Measurements from ENCODE around the gene RPIA.

Gene RPIA

DNA sequence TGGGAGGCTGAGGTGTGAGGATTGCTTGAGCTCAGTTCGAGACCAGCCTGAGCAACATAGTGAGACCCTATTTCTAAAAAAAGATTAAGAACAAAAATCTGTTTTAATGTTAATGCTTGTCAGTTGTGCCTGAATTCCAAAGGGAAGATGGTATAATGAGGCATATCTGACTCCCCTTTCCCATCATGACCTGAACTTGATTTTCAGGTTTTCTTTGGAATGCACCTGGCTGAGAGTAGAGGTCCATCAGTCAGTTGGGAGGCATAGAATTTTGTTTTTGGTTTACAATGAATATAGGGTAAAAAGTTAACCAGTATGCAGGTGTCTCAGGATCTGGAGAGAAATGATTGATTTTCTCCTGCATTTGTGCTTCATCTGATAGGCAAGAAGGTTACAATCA lies 20.4 kb downstream of the RPIA start:
- H3K36me3 ChIP-seq (ENCODE audit: control insufficient read depth, low read depth, low read length): no peaks in the 10 kb centered on the region
- no peak overlapping the region for H3K27ac ChIP-seq (ENCODE audit: low read length)

GRCh38 chr2:88713408-88713807 lies 21.9 kb downstream of the RPIA start:
- Histone ChIP-seq H3K36me3 (ENCODE audit: control insufficient read depth, low read depth, low read length) (no peaks in the 10 kb centered on the region), H3K9ac (ENCODE audit: low read length) (no peak overlapping the region), H3K4me1 (ENCODE audit: control insufficient read depth, low read depth, low read length) (peaks cover 10% of the 10 kb centered on the region), H3K27me3 (ENCODE audit: control insufficient read depth, insufficient read depth, low read length) (no peaks in the 10 kb centered on the region), H3K27ac (ENCODE audit: low read length) (no peak overlapping the region), H3K9me3 (ENCODE audit: control insufficient read depth, low read depth, low read length) (no peaks in the 10 kb centered on the region), H3K4me3 (ENCODE audit: low read length) (no peak overlapping the region)

More for the DNA sequence above, 20.4 kb downstream of the RPIA start:
- Histone ChIP-seq H3K27me3 (ENCODE audit: control insufficient read depth, insufficient read depth, low read length) (no peaks in the 10 kb centered on the region), H3K9me3 (ENCODE audit: control insufficient read depth, low read depth, low read length) (no peaks in the 10 kb centered on the region), H3K4me1 (ENCODE audit: control insufficient read depth, low read depth, low read length) (peaks cover 10% of the 10 kb centered on the region), H3K4me3 (ENCODE audit: low read length) (no peak overlapping the region), H3K9ac (ENCODE audit: low read length) (no peak overlapping the region)

DNA sequence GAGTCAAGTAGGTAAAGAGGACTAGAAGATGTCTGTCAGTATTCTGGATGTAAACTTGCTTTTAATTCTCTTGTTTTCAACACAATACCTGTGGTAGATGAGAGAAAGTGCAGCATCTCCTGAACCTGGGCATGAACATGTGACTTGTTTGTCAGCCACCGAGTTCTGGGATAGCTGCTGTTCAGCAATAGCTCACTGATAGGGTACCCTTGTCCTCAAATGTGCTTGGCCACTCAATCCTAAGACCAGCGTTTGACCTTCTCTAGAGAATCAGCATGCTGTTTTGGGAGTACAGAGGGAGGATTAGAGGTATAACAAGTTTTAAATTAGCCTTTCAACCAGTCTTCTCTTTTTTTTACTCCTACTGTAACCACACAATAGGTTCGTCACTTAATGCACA lies 23.2 kb downstream of the RPIA start:
- Histone ChIP-seq H3K9me3 (ENCODE audit: control insufficient read depth, low read depth, low read length) (peaks cover 5% of the 10 kb centered on the region), H3K27me3 (ENCODE audit: control insufficient read depth, insufficient read depth, low read length) (no peaks in the 10 kb centered on the region), H3K9ac (ENCODE audit: low read length) (no peak overlapping the region), H3K4me3 (ENCODE audit: low read length) (no peak overlapping the region), H3K4me1 (ENCODE audit: control insufficient read depth, low read depth, low read length) (peaks cover 10% of the 10 kb centered on the region), H3K36me3 (ENCODE audit: control insufficient read depth, low read depth, low read length) (no peaks in the 10 kb centered on the region), H3K27ac (ENCODE audit: low read length) (no peak overlapping the region)

- H3K36me3 ChIP-seq (ENCODE audit: control insufficient read depth, low read depth, low read length): no peaks in the 10 kb centered on the region
- H3K27me3 ChIP-seq (ENCODE audit: control insufficient read depth, insufficient read depth, low read length): no peaks in the 10 kb centered on the region
- H3K27ac ChIP-seq (ENCODE audit: low read length): no peak overlapping the region
- H3K4me1 ChIP-seq (ENCODE audit: control insufficient read depth, low read depth, low read length): no peaks in the 10 kb centered on the region
- H3K9ac ChIP-seq (ENCODE audit: low read length): no peak overlapping the region
- no peak overlapping the region for H3K4me3 ChIP-seq (ENCODE audit: low read length)
- H3K9me3 ChIP-seq (ENCODE audit: control insufficient read depth, low read depth, low read length): peaks cover 9% of the 10 kb centered on the region
Observed at GRCh38 chr2:88720399-88720798, 28.9 kb downstream of the RPIA start.

DNA sequence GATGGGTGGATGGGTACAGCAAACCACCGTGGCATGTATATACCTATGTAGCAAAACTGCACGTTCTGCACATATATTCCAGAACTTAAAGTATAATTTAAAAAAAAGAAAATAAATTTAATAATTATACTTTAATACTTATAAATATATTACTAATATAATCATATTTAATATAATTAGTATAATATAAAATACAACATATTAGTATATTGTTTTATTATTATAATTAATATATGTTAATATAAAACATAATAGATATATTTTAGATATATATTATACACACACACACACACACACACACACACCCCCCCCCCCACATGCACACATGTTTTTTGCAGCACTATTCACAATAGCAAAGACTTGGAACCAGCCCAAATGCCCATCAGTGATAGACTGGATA lies 29.8 kb downstream of the RPIA start:
- H3K4me1 ChIP-seq (ENCODE audit: control insufficient read depth, low read depth, low read length): no peaks in the 10 kb centered on the region
- H3K36me3 ChIP-seq (ENCODE audit: control insufficient read depth, low read depth, low read length): no peaks in the 10 kb centered on the region
- no peak overlapping the region for H3K9ac ChIP-seq (ENCODE audit: low read length)
- H3K4me3 ChIP-seq (ENCODE audit: low read length): no peak overlapping the region
- H3K9me3 ChIP-seq (ENCODE audit: control insufficient read depth, low read depth, low read length): peaks cover 9% of the 10 kb centered on the region
- H3K27ac ChIP-seq (ENCODE audit: low read length): no peak overlapping the region
- no peaks in the 10 kb centered on the region for H3K27me3 ChIP-seq (ENCODE audit: control insufficient read depth, insufficient read depth, low read length)

DNA sequence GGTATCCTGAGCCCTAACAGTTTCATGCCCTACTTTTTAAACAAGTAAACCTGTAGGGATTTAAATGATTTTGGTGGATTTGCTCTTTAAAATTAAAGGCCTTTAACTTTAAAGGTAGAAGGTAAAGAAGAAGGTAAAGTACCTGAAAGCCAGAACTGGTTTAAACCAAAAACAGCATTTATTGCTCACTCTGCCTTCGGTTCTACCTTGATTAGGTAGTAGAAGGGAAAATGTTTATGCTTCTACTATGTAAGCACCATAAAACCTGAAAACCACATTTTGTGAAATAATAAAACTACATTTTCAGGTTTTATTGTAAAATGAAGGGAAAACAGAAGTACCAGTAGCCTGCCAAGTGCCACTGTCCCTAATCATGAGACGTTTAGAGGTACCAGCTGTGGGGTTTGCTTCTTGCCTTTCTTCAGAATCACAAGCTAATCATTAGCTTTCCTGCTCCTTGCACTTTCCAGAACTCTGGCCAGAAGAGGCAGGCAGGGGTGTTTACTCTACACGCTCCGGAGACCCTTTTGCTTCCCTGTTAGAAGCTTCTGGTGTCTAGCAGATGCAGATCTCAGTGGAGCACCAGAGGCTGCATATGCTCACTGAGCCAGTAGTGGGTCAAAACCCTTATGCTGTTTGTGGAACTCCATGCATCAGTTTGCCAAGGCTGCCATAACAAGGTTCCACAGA lies 33.3 kb downstream of the RPIA start:
- Histone ChIP-seq H3K4me3 (ENCODE audit: low read length) (no peak overlapping the region), H3K27ac (ENCODE audit: low read length) (no peak overlapping the region), H3K36me3 (ENCODE audit: control insufficient read depth, low read depth, low read length) (no peaks in the 10 kb centered on the region), H3K9me3 (ENCODE audit: control insufficient read depth, low read depth, low read length) (peaks cover 4% of the 10 kb centered on the region), H3K27me3 (ENCODE audit: control insufficient read depth, insufficient read depth, low read length) (no peaks in the 10 kb centered on the region), H3K9ac (ENCODE audit: low read length) (no peak overlapping the region), H3K4me1 (ENCODE audit: control insufficient read depth, low read depth, low read length) (no peaks in the 10 kb centered on the region)

DNA sequence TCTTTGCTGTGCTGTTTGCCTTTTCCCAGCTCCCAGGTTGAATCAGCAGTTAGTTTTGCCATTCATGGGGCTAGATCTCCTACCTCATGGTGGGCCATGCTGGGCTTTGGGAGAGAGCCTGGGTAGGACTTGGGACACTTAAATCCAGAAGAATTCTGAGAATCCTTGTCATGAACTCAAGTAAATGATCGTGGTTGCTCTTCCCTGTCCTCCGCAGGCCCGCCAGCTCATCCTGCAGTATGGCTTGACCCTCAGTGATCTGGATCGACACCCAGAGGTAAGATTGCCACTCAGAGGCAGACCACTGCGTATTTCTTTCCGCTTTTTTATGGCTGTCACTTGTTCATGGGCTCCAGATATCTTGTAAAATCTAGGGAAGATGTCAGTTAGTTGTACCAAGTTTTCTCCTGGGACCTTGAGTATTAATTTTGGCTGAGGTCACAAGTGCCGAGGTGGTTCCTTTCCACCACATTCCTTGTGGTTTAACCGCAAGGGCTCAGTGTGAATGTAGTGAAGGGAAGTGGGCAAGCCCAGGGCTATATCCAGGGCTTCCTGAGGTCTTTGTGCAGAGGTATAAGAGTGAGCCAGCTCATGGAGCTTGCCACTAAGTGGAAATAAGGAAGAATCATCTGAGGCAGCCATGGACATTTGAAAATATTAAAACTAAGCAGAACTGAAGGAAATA lies 37.7 kb downstream of the RPIA start:
- H3K27ac ChIP-seq (ENCODE audit: low read length): no peak overlapping the region
- H3K36me3 ChIP-seq (ENCODE audit: control insufficient read depth, low read depth, low read length): no peaks in the 10 kb centered on the region
- no peak overlapping the region for H3K9ac ChIP-seq (ENCODE audit: low read length)
- no peaks in the 10 kb centered on the region for H3K27me3 ChIP-seq (ENCODE audit: control insufficient read depth, insufficient read depth, low read length)
- no peaks in the 10 kb centered on the region for H3K4me1 ChIP-seq (ENCODE audit: control insufficient read depth, low read depth, low read length)
- no peak overlapping the region for H3K4me3 ChIP-seq (ENCODE audit: low read length)
- no peaks in the 10 kb centered on the region for H3K9me3 ChIP-seq (ENCODE audit: control insufficient read depth, low read depth, low read length)

- no peaks in the 10 kb centered on the region for H3K4me1 ChIP-seq (ENCODE audit: control insufficient read depth, low read depth, low read length)
- peaks cover 20% of the 10 kb centered on the region for H3K36me3 ChIP-seq (ENCODE audit: control insufficient read depth, low read depth, low read length)
- no peaks in the 10 kb centered on the region for H3K9me3 ChIP-seq (ENCODE audit: control insufficient read depth, low read depth, low read length)
- H3K27ac ChIP-seq (ENCODE audit: low read length): no peak overlapping the region
- H3K27me3 ChIP-seq (ENCODE audit: control insufficient read depth, insufficient read depth, low read length): no peaks in the 10 kb centered on the region
- H3K4me3 ChIP-seq (ENCODE audit: low read length): no peak overlapping the region
- no peak overlapping the region for H3K9ac ChIP-seq (ENCODE audit: low read length)
Observed at GRCh38 chr2:88733155-88733902, 41.9 kb downstream of the RPIA start.

DNA sequence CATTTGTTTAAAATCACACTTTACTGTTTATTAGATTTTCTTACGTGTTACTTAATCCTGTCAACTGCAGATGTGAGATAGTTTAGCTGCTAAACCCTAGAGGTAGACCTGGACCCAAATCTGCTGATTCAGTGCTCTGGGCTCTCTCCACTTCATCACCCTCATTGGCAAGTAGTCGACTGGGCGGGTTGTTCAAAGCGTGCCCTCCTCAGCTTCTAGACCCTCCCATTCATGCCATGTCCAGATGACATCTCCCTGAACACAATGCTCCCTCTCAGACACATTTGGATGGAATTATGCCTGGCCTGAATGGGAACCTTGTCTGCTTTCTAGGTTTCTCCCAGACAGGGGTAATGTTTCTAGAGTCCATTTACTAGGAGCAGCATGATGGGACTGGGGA lies 43.7 kb downstream of the RPIA start:
- H3K9me3 ChIP-seq (ENCODE audit: control insufficient read depth, low read depth, low read length): no peaks in the 10 kb centered on the region
- no peak overlapping the region for H3K4me3 ChIP-seq (ENCODE audit: low read length)
- H3K4me1 ChIP-seq (ENCODE audit: control insufficient read depth, low read depth, low read length): no peaks in the 10 kb centered on the region
- no peak overlapping the region for H3K27ac ChIP-seq (ENCODE audit: low read length)
- H3K36me3 ChIP-seq (ENCODE audit: control insufficient read depth, low read depth, low read length): peaks cover 20% of the 10 kb centered on the region
- H3K27me3 ChIP-seq (ENCODE audit: control insufficient read depth, insufficient read depth, low read length): no peaks in the 10 kb centered on the region
- H3K9ac ChIP-seq (ENCODE audit: low read length): no peak overlapping the region

DNA sequence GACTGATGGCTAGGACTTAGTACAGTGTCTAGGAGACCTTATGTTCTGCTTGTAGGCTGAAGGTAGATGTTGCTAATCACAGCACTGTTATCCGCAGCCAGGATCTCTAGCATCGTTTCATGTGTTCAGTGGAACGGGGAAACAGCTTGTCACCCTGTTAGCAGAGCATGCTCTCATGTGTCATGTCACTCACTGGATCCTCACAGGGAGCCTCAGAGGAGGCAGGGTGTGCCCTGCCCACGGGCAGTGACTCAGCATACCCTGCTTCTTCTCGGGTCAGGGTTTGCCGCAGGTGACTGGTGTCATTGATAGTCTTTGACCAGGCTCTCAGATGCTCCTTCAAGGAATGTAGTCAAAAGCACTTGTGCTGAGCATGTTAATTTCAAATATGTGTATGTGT lies 44.4 kb downstream of the RPIA start:
- H3K4me1 ChIP-seq (ENCODE audit: control insufficient read depth, low read depth, low read length): no peaks in the 10 kb centered on the region
- H3K27me3 ChIP-seq (ENCODE audit: control insufficient read depth, insufficient read depth, low read length): no peaks in the 10 kb centered on the region
- no peak overlapping the region for H3K27ac ChIP-seq (ENCODE audit: low read length)
- no peak overlapping the region for H3K4me3 ChIP-seq (ENCODE audit: low read length)
- no peaks in the 10 kb centered on the region for H3K9me3 ChIP-seq (ENCODE audit: control insufficient read depth, low read depth, low read length)
- H3K9ac ChIP-seq (ENCODE audit: low read length): no peak overlapping the region
- H3K36me3 ChIP-seq (ENCODE audit: control insufficient read depth, low read depth, low read length): peaks cover 20% of the 10 kb centered on the region

DNA sequence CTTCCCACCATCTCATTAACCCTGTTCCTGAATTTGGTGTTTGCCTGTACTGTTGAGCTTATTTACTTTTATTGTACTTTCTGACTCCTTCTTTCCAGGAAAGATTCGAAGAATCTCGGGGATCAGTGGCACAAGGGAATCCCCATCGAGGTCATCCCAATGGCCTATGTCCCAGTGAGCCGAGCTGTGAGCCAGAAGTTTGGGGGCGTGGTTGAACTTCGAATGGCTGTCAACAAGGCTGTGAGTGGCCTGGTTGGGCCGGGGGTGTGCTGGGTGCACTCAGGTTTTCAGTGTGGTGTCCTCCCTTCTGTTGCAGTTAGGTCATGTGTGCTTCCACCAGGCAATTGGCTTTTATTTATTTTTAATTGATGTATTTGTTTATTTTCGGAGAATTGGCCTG lies 45.0 kb downstream of the RPIA start:
- no peak overlapping the region for H3K27ac ChIP-seq (ENCODE audit: low read length)
- no peaks in the 10 kb centered on the region for H3K27me3 ChIP-seq (ENCODE audit: control insufficient read depth, insufficient read depth, low read length)
- H3K4me3 ChIP-seq (ENCODE audit: low read length): no peak overlapping the region
- H3K4me1 ChIP-seq (ENCODE audit: control insufficient read depth, low read depth, low read length): no peaks in the 10 kb centered on the region
- peaks cover 20% of the 10 kb centered on the region for H3K36me3 ChIP-seq (ENCODE audit: control insufficient read depth, low read depth, low read length)
- H3K9ac ChIP-seq (ENCODE audit: low read length): no peak overlapping the region
- no peaks in the 10 kb centered on the region for H3K9me3 ChIP-seq (ENCODE audit: control insufficient read depth, low read depth, low read length)
